ENCODE measurements around the gene ST3GAL6.

- TF ChIP-seq POLR2A (IDR thresholded peaks at IDR 0.05; ENCODE audit: low read depth, low read length) (no peak), CTCF (IDR thresholded peaks at IDR 0.05; ENCODE audit: extremely low read depth in 1 of 2, insufficient read depth in 1 of 2, low read depth in 1 of 2, low read length in 2 of 2) (no peak), FOS (IDR thresholded peaks at IDR 0.05; ENCODE audit: borderline replicate concordance, insufficient read depth, low read length) (no peak), EZH2 (IDR thresholded peaks at IDR 0.05; ENCODE audit: borderline replicate concordance, low read depth, low read length, severe bottlenecking) (no peak), MYC (IDR thresholded peaks at IDR 0.05; ENCODE audit: low read depth, low read length) (no peak)
Observed at GRCh38 chr3:98770261-98771039, 7.3 kb downstream of the ST3GAL6 start.

Data from endothelial cell of umbilical vein (primary cell).